Stimulated activated CD8-positive, alpha-beta memory T cell treated with anti-CD3 and anti-CD28 coated beads, Interleukin-15, amount 100 ng/mL, for 4 hours (primary cell): ENCODE data around the gene NUDT8.
"Not testable (repeated sequence)": the region's sequence is repeated elsewhere in the genome, so short reads cannot be mapped to it uniquely, and the experiment has no call there.

Experiments used
- DNase-seq, 2 donors: peaks; one replicate each; pipeline ENCODE4 v3.0.0-alpha.2; 2020; ENCODE audit warnings: low read depth in 2 of 2

NUDT8 gene

DNA sequence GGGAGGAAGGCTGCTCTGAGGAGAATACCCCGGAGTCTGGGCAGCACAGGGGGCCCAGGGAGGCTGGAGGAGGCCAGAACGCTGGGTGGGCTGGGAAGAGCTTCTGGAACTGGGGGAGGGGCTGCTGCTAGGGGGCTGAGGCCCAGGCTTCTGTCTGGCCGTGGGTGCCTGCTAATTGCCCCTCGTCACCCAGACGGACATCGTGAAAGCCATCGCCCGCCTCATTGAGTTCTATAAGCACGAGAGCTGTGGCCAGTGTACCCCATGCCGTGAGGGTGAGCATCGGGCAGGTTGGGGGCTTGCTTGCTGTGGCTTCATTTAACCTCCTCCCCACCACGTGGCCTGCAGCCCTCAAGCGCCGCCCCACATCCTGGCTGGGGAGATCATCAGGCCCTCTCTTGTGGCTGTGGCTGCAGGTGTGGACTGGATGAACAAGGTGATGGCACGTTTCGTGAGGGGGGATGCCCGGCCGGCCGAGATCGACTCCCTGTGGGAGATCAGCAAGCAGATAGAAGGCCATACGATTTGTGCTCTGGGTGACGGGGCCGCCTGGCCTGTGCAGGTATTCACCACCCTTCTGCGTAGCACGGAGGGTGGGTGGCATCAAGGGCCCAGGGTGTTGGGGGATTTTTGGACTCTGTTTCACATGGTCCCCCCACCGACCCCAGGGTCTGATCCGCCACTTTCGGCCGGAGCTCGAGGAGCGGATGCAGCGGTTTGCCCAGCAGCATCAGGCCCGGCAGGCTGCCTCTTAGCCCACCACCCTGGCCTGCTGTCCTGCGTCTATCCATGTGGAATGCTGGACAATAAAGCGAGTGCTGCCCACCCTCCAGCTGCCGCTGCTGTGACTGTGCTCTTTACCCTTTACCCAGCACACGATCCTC, 17.8 kb downstream of the NUDT8 start:
- DNase-seq: no peak

DNA sequence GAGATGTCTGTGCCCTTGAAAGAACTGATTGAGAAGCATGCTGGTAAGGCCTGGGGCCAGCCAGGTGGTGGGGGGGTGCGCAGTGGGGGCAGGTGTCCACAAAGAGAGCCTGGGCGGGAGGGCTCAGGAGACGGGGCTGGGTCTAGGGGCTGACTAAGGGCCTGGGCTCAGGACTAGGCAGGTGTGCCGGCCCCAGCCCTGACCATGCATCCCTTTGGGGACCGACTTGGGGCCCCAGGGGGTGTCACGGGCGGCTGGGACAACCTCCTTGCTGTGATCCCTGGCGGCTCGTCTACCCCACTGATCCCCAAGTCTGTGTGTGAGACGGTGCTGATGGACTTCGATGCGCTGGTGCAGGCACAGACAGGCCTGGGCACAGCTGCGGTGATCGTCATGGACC, 18.6 kb downstream of the NUDT8 start:
- DNase-seq: no peak

DNA sequence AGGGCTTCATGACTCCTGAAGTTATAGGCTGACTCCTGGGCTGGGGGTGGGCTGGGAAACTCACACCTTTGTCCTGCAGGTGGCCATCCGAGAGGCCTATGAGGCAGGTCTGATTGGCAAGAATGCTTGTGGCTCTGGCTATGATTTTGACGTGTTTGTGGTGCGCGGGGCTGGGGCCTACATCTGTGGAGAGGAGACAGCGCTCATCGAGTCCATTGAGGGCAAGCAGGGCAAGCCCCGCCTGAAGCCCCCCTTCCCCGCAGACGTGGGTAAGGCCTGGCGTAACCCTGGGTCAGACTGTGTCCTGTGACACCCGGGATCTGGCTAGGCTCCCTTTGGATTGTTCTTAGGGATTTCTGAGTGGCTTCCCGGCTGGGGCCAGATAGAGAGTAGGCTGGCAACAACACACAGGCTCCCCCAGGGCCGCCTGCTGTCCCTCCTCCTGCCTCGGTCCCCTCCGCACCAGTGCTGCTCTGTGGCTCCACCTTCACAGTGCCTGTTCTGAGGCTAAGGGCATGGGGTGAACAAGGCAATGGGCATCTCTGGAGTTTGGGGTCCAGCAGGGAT, 19.4 kb downstream of the NUDT8 start:
- DNase-seq: no peak

DNA sequence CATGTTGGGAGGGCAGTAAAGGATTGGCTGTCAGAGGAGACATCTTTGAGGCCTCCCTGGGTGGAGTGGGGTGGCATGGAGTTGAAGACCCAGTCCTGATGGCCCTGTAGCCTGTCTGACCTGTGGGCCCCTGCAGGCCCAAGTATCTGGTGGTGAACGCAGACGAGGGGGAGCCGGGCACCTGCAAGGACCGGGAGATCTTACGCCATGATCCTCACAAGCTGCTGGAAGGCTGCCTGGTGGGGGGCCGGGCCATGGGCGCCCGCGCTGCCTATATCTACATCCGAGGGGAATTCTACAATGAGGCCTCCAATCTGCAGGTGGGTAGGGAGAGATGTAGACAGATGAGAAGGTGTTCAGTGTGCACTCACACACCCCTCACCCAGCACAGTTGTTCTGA, 20.4 kb downstream of the NUDT8 start:
- DNase-seq: no peak

DNA sequence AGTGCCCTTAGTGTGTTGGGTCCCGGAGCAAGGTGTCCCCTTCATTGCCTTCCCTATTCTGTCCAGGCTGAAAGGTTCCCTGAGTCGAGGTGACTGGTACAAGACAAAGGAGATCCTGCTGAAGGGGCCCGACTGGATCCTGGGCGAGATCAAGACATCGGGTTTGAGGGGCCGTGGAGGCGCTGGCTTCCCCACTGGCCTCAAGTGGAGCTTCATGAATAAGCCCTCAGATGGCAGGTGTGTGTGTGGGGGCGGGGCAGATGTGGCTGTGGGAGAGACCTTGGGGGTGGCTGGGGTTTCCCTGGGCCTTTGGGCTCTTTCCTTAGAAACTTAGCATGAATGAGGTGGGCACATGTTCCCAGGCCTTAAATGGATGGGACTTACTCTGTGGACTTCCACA, 21.3 kb downstream of the NUDT8 start:
- DNase-seq: no peak

DNA sequence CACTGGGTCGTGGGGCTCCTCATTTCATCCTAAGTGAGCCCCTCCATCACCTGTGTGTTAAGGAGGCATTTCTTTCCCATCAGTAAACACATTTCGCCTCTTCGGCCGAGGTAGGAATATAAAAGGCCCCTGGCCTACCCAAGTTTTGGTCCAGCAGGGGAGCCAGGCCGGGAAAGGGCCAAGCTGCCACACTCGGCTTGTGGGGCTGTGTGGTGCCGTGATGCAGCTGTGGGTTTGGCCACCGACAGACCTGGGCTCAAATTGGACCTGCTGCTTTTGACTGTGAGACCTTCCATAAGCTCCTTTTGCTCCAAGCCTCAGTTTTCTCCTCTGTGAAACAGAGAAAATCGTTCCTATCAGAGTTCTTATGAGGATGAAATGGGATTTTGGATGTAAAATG, 22.2 kb downstream of the NUDT8 start:
- no peak for DNase-seq

DNA sequence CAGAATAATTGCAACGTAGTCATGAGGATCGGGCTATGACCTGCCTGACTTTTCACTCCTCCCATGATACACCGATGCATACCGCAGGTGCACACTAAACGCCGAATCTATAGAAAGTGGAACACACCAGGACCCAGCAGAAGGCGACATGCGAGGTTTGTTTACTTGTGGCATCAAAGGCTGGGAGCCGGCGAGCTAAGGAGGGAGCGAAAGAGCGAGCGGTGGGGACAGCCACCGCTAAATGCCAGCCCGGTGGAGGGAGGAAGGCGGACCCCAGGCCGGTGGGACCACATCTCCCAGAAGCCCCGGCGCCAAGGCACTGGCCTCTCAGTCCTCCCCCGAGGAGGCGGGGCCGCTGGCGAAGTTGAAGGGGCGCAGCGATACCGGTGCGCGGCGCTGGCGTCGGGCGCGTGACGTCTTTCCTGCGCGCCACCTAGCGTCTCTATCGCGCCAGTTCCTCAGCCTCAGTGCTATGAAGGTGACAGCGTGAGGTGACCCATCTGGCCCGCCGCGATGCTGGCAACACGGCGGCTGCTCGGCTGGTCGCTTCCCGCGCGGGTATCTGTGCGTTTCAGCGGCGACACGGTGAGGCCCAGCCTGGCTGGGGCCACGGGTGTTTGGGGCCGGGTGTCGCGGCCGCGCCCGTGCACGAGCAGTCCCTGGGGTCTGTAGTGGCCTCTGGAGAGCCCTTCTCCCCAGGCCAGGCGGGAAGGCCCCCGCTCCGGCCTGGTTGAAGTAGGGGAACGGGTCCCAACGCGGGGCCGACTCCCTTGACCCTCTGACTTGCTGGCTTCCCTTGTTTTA, 23.0 kb downstream of the NUDT8 start, which contains the start of gene NDUFV1:
TSS of gene NDUFV1 (plus strand) at position 445 of the 804 bp plus-strand sequence. CDS start at position 514, 69 bp downstream.
- DNase-seq: peak; percentile 93

DNA sequence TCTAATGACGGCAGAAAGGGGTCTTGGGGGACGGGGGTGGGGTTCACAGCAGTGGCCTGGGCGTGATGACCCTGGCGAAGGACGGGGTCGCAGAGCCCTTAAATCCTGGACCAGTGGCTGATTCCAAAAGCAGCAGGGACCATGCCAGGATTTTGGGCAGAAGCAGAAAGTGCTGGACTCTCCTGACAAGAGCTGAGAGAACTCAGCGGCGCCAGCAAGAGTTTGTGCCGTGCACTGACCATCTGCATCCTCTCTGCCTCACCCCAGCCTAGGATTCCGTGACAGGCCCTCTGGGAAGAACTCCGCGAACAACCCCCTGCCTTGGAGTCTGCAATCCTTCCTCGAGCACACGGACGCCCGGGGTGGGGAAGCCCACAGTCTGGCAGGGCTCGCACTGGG, 23.6 kb downstream of the NUDT8 start:
- DNase-seq: no peak

DNA sequence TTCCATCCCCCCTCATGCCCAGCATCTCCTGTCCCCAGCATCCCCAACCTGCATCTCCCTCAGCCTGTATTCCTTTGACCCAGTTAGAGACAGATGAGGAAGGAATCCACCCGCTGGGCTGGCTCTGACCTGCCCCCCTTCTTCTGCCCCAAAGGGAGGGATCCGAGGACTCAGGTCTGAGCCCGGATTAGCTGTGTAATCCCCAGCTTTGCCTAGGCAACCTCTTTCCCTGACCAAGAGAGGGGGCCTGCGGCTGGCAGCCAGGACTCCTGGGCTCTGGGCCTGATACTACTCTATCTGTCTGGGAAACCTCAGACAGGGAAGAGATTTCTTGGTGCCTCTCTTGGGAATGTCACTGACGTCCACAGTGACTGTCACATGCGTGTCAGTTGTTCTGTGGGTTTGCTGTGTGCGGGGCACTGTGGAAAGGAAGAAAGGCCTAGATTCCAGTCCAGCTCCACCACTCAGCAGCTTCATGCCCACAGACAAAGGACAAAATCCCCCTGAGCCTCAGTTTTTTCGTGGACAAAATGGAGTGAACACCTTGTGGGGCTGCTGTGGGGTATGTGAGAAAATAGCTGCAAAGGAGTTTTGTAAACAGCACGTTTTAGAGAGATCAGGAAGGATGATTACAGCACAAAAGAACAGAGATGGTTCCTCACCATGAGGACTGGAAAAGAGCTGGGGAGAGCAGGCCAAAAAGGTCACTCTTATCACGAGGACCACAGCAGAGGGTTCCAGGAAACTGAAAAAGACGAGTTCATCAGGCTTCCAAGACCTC, 24.3 kb downstream of the NUDT8 start:
- DNase-seq: no peak

DNA sequence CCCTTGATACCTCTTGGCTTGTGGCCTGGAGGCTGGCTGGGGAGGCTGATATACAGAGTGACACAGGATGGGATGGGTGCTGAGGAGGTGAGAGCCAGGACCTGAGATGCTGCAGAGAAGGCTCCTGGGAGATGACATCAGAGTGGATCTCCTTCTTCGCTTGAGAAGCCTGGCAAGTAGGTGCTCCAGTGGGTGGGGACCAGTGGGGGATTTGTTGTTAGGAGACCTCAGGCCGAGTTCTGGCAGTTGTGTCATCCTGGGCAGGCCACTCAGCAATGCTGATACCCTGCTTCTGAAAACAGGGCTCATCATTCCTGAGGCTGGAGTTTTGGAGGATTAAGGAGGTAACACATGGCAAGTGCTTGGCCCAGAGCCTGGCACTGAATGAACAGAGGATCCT, 24.9 kb downstream of the NUDT8 start:
- DNase-seq: no peak

DNA sequence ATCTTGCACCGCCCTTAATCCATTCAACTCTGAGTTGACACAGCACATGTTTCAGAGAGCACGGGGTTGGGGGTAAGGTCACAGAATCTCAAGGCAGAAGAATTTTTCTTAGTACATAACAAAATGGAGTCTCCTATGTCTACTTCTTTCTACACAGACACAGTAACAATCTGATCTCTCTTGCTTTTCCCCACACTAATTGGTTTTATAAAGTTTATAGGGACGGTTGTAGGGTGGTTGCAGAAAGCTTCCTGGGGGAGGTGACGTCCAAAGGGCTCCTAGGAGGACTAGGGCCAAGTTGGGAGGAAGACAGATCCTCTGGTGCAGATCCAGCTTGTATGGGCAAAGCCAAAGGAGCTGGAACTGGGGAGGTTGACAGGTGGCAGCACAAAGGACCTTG, 25.6 kb downstream of the NUDT8 start:
- DNase-seq: not testable (repeated sequence)

DNA sequence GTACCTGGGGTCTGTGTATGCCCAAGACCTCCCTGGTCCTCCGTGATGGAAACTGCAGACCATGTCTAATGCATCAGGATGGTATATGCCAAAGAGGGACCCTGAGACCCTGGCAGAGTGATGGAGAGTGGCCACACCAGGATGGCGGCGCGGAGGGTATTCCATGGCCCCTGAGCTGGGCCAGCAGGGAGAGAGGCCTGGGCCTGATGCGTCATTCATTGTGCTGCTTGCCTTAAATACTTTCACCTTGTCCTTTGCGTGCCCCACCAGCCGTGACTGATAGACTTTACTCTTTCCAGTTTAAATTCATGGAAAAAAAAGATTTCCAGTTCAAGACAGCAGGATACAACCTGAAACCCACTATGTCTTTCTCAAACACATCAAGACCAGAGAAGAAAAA, 28.6 kb downstream of the NUDT8 start:
- no peak for DNase-seq

DNA sequence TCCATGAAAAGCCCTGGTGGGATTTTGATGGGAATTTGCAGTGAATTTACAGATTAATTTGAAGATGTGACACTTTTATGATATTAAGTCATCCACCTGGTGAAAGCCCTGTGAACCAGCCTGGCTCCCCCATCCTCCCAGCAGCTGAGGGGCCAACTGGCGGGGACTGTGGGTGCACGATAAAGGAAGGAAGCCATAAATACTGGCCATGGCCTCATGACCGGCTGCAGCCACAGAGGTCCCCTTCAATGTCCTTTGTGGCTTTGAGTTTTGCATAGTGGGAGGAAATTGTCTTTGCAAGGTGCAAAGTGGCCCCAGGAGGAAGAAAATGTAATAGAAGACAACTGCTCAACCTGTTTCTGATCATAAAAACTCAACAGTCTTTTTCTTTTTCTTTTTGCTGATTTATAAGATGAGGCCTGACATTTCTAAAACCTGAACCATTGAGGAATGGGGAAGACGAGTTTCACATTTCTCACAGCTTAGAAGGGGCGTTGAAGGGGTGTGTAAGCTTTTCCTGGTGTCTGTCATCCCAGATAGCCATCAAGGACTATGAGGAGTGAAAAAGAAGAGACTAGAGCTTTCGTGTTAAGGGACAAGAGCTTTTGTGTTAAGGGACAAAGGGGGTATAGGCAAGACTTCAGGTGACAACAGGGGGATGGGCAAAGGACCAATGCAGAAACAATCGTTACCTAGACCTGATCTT, 29.3 kb downstream of the NUDT8 start:
- DNase-seq: no peak

DNA sequence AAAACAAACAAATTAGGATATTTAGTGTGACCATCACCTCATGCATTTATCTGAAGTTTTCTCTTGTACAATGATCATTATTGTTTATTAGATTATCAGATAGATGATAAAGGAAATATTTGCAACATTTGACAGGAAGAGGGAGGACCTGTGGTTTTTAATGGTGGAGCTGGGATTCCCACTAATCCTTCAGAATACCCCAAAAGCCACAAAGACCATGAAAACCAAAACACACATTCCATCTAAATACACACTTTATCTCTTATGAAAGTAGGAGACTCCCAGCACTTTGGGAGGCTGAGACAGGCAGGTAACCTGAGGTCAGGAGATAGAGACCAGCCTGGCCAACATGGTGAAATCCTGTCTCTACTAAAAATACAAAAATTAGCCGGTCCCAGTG, 30.6 kb downstream of the NUDT8 start:
- DNase-seq: no peak

DNA sequence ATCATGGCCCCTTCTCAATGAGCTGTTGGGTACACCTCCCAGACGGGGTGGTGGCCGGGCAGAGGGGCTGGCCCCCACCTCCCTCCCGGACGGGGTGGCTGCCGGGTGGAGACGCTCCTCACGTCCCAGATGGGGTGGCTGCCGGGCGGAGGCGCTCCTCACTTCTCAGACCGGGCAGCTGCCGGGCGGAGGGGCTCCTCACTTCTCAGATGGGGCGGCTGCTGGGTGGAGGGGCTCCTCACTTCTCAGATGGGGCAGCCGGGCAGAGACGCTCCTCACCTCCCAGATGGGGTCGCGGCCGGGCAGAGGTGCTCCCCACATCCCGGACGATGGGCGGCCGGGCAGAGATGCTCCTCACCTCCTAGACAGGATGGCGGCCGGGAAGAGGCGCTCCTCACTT, 31.8 kb downstream of the NUDT8 start:
- not testable (repeated sequence) for DNase-seq

DNA sequence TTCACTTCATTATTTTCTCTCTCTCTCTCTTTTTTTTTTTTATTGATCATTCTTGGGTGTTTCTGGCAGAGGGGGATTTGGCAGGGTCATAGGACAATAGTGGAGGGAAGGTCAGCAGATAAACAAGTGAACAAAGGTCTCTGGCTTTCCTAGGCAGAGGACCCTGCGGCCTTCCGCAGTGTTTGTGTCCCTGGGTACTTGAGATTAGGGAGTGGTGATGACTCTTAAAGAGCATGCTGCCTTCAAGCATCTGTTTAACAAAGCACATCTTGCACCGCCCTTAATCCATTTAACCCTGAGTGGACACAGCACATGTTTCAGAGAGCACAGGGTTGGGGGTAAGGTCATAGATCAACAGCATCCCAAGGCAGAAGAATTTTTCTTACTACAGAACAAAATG, 32.3 kb downstream of the NUDT8 start:
- DNase-seq: not testable (repeated sequence)

DNA sequence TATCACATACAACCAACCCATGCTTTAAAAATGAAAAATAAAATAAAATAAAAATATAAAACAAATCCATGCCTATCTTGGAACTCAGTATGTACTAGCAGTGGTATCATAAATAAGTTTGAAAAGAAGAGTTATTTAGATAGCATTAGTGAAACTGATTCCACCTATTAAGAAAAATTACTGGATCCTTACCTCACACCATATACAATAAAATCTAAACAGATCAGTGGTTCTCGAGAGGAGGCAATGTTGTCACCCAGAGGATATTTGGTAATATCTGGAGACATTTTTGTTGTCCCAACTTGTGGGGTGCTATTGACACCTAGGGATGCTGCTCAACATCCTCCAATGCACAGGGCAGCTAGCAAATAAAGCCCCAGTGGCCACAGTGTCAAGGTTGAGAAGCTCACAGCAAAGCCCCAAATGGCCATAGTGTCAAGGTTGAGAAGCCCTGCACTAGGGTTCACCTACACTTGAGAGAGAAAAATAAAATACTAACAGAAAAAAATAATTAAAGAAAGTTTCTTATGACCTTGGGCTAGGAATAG, 32.9 kb downstream of the NUDT8 start:
- no peak for DNase-seq

DNA sequence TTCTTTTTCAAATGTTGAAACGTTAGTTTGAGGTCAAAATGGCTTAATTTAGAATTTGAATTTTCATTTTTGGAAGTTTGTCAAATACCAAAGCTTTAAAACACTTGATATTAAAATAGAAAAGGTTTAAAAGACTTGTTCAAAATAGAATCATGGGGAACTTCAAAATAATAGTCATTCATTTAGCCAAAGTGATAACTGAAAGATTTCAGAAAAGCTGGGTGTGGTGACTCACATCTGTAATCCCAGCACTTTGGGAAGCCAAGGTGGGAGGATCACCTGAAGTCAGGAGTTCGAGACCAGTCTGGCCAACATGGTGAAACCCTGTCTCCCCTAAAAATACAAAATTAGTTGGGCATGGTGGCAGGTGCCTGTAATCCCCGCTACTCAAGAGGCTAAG, 35.3 kb downstream of the NUDT8 start:
- no peak for DNase-seq

DNA sequence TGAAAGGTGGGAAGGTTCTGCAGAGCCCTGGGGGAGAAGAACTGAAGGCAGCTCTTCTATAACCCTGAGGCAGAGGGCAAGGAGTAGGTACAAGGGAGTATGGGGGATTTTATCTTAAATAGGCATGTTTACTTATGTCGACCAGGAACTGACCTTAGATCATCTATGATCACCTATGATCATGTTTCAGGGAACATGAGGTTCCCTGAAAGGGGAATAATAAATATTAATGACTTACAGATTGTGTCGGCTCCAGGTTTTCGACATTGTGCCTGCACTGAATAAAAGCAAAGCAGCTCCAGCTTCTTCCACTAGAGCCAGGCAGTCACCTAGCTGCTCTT, 36.2 kb downstream of the NUDT8 start:
- DNase-seq: no peak

DNA sequence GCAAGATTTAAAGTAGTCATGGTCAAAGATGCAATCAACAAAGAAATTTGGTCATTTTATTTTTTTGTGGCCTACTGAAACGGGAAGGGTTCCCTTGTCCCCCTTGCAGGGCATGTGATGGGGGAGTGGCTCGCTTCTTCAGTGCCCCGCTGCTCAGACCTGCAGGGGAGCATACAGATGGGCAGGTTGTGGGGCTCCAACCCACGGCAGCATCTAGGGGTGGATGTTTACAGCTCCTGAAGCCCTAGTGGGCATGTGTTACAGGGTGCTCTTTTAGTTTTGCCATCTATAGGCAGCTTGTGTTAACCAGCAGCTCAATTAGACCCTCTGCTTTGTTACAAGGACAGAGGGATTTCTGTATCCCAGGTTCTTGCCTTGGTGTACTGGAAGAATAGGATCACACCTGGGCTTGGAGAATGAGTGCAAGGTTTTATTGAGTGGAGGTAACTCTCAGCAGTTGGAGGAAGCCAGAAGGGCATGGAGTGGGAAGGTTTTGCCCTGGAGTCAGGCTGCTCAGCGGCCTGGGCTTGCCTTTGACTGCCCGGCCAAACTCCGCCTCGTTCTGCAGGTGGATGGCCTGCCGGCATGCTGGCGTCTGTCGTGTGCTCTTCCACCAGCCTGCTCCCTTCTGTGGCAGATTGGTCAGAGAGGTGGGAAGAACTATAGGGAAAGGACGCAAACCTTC, 36.7 kb downstream of the NUDT8 start:
- no peak for DNase-seq
